Right hindlimb (tissue), 1 donor: ENCODE measurements around the gene IFI27L2.

Source experiments
- DNase-seq: peaks from one replicate; pipeline ENCODE4 v3.0.0-alpha.2; 2018

Gene IFI27L2

DNA sequence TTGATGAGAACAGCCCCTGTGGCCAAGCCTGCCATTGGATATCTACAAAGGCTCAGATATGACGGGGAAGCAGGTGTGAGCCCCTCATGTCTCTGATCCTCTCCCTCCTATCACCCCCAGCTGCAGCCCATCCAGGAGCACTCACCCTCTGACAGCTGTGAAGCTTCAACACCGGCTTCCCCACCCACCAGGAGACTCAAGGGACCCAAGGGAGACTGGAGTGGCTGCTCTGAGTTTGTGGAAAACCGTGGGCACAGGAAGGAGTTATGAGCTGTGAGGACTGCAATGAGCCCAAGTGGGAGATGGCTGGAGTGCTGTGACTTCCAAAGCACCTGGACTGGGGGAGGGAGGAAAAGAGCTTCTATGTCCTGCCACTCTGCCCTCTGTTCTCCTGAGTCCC is 7.9 kb downstream of the IFI27L2 start:
- DNase-seq, result no peak

DNA sequence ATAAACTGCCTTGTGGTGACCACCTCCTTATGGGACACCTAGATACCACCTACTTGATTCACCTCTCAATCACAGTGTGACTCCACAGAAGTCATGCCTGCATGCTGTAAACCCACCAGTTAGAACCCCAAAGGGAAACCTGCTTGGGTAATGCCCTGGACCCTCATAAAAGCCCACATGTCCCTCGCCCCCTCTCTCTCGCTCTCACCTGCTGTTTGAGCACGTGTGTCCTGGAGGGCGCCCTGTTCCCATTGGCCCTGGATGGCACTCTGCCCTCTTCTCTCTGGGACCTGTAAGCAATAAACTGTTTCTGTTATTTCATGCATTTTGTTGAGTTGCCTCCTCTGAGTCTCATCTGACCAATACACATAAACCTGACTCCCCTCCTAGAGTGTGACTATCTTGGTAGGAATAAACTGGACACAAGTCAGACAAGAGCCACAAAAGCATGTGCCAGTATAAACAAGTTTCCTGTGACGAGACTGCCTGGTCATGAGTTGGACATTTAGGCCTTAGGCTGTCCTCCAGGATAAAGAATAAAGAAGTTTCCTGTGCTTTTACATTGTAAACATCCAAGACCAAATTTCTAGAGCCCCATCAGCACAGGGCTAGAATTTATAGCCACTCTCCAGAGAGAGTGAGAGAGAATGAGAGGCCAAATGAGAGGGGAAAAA is 8.6 kb downstream of the IFI27L2 start:
- DNase-seq, result no peak

DNA sequence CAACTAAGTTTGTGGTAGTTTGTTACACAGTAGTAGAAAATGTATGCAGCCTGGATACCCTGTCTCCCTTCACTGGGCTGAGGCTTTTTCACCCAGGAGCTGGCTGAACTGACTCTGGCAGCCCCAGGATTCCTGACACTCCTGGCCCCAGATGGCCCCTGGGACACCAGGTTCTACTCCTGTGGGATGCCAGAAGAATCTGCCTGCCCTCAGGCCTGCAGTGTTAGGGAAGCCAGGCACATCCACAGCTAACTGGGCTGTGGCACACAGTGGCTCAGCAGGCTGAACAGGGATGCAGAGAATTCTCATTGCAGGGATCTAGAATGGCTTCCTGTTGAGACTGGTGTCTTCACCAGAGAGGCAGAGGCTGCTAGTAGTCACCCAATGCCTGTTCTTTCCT is 10.3 kb downstream of the IFI27L2 start:
- no peak for DNase-seq

DNA sequence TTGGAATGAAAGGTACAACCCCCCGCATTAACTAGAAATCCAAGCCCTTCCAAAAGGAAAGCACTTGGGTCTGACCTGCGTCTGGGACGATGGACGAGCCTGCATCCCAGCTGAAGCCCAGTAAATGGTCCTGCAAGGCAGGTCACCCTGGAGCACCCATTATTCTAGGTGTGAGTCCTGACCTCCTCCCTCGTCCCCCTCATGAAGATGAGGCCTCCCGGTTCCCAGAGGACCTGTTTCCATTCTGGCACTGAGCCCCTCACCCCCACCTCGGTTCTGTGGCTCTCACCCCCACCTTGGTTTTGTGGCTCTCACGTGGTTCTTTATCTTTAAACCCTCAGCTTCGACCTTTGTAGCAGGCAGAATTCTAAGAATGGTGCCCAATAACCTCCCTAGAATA is 11.5 kb downstream of the IFI27L2 start:
- no peak for DNase-seq

DNA sequence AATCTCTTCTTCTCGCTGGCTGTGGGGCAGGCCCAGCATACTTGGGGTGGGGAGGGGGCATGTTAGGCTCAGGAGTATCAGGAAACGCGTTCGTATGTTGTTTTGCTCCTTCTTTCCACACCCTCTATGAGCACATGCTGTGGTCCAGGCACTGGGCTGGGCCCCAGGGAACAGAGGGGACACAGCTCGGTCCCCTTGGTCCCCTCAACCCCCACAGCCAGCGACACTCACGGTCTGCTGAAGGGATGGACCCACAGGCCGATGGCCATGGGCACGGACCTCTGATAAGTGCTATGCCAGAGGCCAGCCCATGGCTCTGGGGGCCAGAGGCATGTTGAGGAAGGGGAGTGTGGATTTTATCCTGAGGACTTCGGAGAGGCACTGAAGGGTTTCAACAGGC is 12.7 kb downstream of the IFI27L2 start:
- DNase-seq, result no peak

DNA sequence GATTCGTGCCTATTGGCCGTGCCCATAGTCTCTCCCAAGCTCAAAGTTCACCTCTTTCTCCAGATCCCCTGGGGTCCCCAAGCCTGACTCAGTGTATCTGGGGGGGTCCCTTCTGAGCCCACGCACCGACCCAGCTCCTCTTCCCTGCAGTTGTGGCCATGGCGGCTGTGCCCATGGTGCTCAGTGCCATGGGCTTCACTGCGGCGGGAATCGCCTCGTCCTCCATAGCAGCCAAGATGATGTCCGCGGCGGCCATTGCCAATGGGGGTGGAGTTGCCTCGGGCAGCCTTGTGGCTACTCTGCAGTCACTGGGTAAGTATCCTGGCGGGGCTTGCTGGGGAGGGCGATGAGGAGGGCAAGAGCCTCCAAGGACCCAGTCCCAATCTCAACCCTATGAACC is 13.8 kb downstream of the IFI27L2 start:
- no peak for DNase-seq

DNA sequence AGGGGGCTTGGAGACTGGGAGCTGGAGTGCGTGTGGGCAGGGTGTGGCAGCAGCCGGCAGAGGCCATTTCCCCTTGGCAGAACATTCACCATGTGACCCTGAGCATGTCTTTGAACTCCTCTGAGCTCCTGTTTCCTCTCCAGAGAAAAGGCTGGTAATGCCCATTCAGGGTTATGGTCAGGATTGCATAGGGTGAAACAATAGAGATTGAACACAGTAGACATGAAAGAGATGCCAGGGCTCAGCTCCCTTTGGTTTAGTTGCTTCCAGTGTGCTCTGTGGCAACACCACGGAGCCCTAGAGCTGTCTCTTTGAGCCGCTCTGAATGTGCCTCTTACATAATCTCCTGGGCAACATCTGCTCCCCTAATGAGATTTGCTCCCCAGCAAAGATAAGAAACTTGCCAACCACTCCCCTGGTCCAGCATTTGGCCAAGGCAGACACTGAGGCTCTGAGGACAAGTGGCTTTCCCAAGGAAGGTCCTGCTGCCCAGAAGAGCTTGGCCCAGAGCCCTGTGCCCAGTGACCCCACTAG is 14.3 kb downstream of the IFI27L2 start:
- no peak for DNase-seq

DNA sequence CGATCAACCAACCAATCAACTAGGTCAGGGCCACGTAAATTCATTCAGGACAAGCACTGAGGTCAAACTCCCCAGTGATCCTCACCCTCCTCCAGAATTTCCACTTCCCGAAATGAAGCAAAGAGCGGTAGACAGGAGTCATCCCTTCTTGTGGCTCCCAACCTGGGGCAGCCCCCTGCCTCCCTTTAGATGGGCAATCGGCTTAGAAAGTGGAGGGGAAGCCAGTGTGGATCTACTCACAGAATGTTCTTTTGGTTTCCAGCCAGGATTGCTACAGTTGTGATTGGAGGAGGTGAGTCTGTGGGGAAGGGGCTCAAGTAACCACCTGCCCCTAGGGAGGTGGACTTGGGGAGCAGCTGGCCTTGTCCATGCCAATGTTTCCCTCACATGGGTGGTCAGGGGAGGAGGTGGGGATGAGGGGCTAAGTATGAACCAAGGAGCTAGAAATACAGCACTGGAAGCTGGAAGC is 14.8 kb downstream of the IFI27L2 start:
- DNase-seq, result no peak

DNA sequence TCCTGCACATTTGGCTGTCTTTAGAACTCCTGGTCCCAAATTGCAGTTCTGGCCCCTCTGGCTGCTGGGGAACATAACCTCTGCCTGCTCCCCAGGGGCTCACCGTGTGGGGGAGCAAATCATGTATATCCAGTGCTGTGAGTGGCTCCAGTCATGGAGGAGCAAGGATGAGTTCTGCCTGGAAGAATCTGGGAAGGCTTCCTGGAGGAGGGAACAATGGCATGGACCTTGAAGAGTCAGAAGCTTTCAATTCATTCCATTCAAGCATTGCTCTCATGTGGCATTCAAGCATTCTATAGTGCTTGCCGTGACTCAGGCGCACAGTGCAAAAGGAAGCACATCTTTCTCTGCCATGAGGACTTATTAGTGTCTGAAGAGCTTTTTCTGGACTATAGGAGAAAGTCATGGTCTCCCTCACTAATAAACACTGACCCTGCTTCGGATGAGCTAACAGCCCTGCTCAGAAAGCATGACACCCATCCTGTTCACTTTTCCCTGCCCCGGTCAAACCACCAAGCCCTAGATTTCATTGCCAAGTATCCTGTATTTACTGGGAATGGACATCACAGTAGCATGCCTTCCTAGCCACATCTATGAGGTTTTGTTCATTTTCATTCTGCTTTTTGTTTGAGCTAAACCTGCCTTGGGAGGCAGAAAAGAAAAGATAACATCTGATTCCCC is 15.4 kb downstream of the IFI27L2 start:
- no peak for DNase-seq

DNA sequence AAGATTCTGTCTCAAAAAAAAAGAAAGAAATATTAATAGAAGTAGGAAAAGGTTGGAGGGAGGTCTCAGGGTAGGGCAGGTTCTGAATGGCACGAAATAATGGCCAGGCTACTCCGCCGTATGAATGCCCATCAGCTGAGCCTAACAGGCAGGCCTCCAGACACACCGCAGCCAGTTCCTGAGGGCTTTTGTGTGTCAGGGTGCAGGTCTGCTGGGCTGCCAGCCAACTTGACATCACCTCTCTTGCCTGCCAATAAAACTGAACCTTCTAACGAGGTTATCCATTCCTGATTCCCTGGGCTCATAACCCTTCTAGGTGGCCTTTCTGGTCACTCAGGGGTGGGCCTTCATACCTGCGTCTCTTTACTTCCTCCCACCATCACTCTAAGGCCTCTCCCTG is 15.9 kb downstream of the IFI27L2 start:
- no peak for DNase-seq

DNA sequence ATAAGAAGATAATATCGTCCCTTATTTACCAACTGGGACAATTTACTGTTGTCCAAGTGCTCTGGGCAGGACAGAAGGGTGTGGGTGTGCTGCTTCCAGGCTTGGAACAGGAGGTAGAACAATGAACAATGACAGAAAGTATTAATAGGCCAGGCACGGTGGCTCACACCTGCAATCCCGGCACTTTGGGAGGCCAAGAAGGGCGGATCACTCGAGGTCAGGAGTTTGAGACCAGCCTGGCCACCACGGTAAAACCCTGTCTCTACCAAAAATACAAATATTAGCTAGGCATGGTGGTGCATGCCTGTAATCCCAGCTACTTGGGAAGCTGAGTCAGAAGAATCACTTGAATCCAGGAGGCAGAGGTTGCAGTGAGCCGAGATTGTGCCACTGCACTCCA is 16.3 kb downstream of the IFI27L2 start:
- no peak for DNase-seq

DNA sequence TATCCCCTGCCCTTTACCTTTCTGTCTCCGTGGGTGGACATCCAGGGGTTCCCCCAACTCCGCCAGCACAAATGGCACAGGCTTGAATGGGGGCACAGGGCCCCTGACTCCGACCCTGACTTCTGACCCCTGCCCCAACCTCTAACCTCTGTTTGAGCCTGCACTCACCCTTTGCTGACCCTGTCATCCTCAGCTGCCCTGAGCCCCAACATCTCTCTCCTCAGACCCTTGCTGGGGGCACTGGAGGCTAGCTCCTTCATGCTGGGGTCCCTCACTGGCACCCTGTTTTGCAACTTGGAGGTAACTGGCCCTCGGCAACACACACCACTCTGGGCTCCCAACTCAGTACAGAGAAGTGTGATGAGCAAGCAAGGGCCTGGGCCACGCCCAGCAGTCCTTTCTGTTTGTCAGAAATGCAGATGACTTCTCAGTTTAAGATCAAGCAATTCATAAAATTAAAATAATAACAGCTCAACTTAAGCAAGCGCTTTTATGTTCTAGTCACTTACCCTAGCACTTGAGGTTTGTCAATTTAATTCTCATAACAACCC is 16.8 kb downstream of the IFI27L2 start:
- no peak for DNase-seq

DNA sequence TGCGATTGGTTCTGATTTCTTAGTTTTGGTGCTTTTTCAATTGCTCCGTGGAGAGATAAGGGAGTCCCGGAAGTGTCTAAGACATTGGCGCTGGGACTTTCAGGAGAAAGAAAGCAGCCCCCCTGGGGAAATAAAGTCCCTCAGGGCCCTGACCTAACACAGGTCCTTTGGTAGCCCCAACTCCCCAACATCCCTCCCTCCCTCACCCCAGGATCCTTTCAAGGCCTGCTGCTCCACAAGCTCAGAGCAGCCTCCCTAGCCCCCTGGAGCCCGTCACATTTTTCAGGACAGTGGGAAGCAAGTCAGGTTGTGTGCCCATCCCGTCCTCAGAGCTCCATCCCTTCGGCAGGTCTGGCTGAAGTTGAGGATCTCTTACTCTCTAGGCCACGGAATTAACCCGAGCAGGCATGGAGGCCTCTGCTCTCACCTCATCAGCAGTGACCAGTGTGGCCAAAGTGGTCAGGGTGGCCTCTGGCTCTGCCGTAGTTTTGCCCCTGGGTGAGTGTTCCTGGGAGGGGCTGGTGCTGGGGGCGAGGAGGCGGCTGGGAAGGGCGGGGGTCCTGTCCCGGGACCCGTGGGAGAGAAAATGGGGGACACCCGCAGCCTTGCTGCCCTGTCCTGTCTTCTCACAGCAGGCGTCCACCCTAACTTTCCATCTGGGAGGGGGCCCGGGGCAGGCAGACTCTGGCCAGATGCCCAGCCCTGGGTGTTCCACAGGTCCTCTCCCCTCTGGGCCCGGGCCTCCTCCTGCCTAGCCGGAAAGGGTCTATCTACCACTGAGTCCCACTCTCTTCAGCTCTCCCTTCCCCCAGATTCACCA is 17.9 kb downstream of the IFI27L2 start:
- no peak for DNase-seq

DNA sequence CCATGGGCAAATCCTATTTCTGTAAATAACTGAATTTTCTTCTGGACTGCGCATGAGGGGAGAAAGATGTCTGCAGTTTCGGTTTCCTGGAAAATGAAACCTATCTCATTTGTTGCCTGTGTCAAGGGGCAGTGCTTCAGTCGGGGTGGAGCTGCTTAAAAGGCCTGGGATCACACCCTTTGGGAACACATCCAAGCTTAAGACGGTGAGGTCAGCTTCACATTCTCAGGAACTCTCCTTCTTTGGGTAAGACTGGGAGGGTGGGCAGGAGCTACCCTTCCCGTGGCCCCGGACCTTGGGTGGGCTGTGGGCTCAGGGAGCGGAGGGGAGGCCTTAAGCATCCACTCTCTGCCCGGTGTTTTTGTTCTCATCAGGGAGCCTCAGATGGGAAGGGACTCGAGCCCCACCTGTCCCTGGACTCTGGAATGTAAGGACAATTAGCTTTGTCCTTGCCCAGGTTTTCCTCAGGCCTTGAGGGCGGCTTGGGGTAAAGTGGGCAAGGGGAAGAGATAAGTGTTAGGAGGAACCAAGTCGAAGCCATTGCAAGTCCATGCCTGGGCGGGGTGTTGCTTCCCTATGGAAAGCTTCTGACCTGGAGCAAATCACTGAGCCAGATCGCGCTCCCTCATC is 18.7 kb downstream of the IFI27L2 start, which contains the start of gene IFI27:
Gene IFI27 (plus strand): TSS at position 185 of the 630 bp plus-strand sequence.
- DNase-seq, result no peak

DNA sequence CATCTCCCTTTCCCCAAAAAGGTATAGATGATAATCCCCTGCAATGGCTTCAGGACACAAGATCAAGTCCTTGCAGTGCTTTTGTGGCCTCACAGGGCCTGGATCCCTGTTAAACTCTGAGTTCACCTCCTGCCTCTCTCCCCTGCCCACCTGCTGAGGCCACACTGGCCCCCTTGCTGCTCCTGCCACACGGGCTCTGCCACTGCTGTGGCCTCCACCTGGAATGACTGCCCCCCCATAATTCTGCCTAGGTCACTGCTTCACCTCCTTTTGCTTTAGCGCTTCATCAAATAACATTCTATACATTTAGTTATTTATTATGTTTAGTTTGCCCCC is 19.5 kb downstream of the IFI27L2 start:
- DNase-seq, result no peak

DNA sequence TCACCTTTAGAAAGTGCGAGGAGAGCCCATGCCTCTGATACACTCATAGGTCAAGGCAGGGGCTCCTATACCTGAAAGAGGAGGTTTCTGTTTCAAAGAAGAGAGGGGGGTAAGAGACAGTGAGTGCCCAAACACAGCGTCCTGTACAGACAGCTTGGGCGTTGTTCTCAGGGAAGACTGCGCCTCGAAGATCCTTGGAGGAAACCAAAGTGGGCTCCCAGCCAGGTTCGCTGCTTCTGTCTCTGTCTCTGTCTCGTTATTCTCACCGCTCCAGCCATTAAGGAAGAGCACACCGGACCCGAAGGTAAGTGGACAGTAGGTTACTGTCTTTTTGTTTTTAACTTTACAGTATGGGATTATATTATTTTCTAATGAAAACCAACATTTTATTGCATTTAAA is 24.7 kb downstream of the IFI27L2 start:
- no peak for DNase-seq

DNA sequence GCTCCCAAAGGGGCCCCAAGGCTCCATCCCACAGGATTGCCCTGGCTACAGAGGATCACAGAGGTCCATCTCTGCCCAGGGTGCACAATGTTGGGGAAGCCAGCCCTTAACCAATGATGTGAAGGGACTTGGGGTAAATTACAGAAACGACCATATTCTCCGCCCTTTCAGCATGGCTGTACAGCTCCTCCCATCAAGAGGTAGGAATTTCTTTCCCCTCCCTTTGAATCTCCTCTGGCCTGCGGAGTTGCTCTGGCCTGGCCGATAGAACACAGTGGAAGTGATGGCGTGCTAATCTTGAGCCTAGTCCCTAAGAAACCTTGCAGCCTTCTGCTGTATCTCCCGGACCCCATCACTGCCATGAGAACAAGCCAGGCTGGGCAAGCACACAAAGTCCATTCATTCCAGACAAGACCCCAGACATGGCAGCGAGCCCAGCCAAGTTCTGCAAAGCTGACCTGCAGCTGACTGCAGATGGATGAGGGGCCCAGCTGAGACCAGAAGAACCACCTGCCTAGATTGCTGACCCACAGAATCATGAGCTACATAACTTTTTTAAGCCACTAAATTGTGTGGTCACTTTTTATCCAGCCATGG is 25.8 kb downstream of the IFI27L2 start:
- no peak for DNase-seq

DNA sequence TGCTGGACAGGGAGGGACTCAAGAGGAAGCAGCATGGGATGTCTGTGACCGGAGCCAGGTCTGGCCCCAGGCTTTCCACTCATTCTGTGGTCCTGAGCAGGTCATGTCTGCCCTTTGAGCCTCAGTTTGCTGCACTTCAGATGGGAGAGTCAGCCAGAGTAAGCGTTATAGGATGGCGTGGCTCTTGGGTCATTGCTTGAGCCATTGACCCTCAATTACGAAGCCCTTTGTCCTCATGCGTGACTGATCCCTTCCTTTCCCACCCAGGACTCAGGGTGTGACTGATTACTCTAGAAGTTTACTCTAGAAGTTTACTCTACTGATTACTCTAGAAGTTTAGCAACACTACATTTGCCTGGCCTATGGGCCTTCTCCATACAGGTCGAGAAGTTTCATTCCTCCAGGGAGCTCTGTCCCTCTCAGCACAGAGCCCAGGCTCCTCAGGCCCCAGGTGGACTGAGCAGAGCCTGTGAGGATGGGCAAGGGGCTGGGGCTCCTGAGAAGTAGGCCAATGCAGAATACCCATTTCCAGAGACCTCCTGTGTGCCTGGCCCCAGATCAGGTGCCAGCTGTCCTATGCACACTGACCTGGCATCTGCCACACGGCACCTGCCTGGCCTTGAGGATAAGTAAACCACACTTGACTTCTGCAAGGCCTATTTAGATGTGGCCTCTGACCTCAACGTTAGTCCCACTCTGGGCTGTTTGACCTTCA is 26.5 kb downstream of the IFI27L2 start:
- DNase-seq, result no peak

DNA sequence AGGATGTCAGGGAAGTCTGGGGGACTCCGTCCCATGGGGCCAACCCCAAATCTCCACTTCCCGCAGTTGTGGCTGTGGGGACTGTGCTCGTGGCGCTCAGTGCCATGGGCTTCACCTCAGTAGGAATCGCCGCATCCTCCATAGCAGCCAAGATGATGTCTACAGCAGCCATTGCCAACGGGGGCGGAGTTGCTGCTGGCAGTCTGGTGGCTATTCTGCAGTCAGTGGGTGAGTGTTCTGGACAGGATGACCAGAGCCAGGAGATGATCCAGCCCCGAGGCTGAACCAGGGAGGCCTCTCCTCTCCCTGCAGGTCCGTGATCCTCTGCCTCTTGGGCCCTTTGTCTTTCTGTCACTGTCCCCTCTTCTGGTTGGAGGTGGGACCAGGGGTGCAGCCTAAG is 27.7 kb downstream of the IFI27L2 start:
- no peak for DNase-seq

DNA sequence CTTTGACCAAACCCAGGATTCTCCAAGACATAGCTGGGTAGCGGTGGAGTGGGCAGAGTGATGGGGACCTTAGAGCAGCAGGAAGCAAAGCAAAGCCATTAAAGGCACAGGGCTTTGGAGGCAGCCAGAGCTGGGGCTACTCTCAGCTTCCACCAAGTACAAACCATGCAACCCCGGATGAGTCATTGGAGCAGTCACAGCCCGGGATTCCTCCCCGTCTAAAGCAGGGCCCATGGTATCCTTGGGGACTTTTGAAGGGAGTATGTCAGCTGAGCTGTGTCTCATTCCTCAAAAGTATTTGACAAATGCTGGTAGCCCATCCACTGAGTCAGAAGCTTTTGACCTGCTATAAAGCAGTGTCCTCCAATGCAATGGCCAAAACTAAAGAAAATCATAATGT is 28.6 kb downstream of the IFI27L2 start:
- no peak for DNase-seq

DNA sequence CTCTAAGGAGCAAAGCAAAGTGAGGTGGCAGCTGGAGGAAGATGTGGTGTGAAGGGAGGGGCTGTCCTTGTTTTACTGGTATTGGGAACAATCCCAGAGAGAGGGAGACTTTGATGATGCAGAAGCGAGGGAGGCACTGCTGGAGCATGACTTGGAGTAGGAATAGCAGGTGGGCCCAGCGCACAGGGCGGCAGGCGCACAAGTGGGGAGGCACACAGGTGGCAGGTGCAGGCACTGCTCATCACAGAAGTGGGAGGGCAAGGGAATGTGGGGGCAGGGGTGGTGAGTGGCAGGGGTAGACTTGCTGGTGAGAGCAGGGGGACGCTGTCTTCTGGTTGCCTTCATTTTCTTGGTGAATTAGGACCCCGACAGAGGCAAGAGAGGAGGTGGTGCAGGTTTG is 30.4 kb downstream of the IFI27L2 start:
- no peak for DNase-seq
